ENCODE measurements around the gene SNPH. TPM values are rescaled to one million over a fixed set of nuclear protein-coding genes. Genes with fewer than 3 reads are reported as not detected.

Gene SNPH
- total RNA-seq, 1 experiment from 2014 or later: 2.9 TPM

- Histone ChIP-seq H3K27me3 (no peaks in the 10 kb centered on the region), H3K4me1 (peaks cover 4% of the 10 kb centered on the region; the same call in 1 of the 2 replicates), H3K9me3 (replicated peaks) (no peaks in the 10 kb centered on the region), H3K27ac (no peak overlapping the region), H3K4me3 (no peak overlapping the region), H3K36me3 (no peaks in the 10 kb centered on the region)
- peak; percentile 54 to 66 for DNase-seq
These were observed 36.8 kb downstream of the SNPH start for GRCh38 chr20:1302685-1303541.

DNA sequence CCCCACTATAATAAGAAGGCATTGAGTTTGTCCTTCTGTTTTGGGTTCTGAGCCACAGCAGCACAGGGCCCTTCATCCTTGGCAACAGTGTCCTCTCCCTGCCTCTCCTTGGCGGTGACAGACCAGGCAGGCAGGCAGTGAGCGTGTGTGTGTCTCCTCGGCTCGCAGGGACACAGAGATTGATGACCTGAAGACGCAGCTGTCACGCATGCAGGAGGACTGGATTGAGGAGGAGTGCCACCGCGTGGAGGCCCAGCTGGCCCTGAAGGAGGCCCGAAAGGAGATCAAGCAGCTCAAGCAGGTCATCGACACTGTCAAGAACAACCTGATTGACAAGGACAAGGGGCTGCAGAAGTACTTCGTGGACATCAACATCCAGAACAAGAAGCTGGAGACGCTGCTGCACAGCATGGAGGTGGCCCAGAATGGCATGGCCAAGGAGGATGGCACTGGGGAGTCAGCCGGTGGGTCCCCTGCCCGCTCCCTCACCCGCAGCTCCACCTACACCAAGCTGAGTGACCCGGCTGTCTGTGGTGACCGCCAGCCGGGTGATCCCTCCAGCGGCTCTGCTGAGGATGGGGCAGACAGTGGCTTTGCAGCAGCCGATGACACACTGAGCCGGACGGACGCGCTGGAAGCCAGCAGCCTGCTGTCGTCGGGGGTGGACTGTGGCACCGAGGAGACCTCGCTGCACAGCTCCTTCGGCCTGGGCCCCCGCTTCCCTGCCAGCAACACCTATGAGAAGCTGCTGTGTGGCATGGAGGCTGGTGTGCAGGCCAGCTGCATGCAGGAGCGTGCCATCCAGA is 38.8 kb downstream of the SNPH start:
- Histone ChIP-seq H3K9me3 (replicated peaks) (no peaks in the 10 kb centered on the region), H3K4me1 (peaks cover 4% of the 10 kb centered on the region; the same call in 1 of the 2 replicates), H3K36me3 (no peaks in the 10 kb centered on the region), H3K4me3 (no peak overlapping the region), H3K27me3 (no peaks in the 10 kb centered on the region), H3K27ac (no peak overlapping the region)
- no peak for DNase-seq

DNA sequence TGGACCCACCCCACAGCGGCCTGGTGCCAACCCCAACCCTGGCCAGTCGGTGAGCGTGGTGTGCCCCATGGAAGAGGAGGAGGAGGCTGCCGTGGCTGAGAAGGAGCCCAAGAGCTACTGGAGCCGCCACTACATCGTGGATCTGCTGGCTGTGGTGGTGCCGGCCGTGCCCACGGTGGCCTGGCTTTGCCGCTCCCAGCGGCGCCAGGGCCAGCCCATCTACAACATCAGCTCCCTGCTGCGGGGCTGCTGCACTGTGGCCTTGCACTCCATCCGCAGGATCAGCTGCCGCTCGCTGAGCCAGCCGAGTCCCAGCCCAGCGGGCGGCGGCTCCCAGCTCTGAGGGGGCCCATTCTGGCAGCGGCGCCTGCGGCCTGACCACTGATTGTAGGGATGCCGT is 39.6 kb downstream of the SNPH start:
- DNase-seq: no peak

GRCh38 chr20:1306316-1307135 is 40.4 kb downstream of the SNPH start:
- Histone ChIP-seq H3K4me3 (no peak overlapping the region), H3K4me1 (no peaks in the 10 kb centered on the region), H3K27me3 (no peaks in the 10 kb centered on the region), H3K9me3 (replicated peaks) (no peaks in the 10 kb centered on the region), H3K36me3 (no peaks in the 10 kb centered on the region), H3K27ac (no peak overlapping the region)
- no peak for DNase-seq

More for the DNA sequence above, 39.6 kb downstream of the SNPH start:
- Histone ChIP-seq H3K27me3 (no peaks in the 10 kb centered on the region), H3K27ac (no peak overlapping the region), H3K36me3 (no peaks in the 10 kb centered on the region), H3K4me3 (no peak overlapping the region), H3K4me1 (peaks cover 2% of the 10 kb centered on the region; the same call in 1 of the 2 replicates), H3K9me3 (replicated peaks) (no peaks in the 10 kb centered on the region)

- Histone ChIP-seq H3K27ac (no peak overlapping the region), H3K27me3 (no peaks in the 10 kb centered on the region), H3K36me3 (no peaks in the 10 kb centered on the region), H3K4me1 (no peaks in the 10 kb centered on the region), H3K9me3 (replicated peaks) (no peaks in the 10 kb centered on the region), H3K4me3 (no peak overlapping the region)
- no peak for DNase-seq
These were observed 41.1 kb downstream of the SNPH start for GRCh38 chr20:1307171-1307570.

DNA sequence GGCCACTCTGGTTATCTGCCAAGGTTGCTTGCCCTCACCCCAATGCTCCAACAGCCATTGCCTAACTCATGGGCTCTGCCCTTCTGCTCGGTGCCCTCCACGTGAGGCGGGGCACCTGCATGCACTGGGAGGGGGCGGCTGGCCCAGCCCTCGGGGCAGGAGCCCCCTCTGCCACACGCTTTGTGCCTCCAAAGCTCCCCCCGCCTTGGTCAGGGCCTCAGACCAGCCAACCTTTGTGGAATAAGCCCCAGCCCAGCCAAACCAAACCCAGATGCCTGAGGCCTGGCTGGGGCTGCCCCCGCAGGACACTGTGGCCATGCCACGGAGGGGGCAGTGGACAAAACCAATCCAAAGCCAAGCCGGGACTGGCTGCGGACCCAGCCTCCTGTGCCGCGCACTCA is 41.5 kb downstream of the SNPH start:
- Histone ChIP-seq H3K9me3 (replicated peaks) (no peaks in the 10 kb centered on the region), H3K36me3 (no peaks in the 10 kb centered on the region), H3K4me1 (no peaks in the 10 kb centered on the region), H3K4me3 (no peak overlapping the region), H3K27me3 (no peaks in the 10 kb centered on the region), H3K27ac (no peak overlapping the region)
- no peak for DNase-seq

GRCh38 chr20:1308067-1308701 is 42.1 kb downstream of the SNPH start:
- no peak for DNase-seq
- Histone ChIP-seq H3K4me1 (no peaks in the 10 kb centered on the region), H3K9me3 (replicated peaks) (no peaks in the 10 kb centered on the region), H3K36me3 (no peaks in the 10 kb centered on the region), H3K4me3 (no peak overlapping the region), H3K27ac (no peak overlapping the region), H3K27me3 (no peaks in the 10 kb centered on the region)

DNA sequence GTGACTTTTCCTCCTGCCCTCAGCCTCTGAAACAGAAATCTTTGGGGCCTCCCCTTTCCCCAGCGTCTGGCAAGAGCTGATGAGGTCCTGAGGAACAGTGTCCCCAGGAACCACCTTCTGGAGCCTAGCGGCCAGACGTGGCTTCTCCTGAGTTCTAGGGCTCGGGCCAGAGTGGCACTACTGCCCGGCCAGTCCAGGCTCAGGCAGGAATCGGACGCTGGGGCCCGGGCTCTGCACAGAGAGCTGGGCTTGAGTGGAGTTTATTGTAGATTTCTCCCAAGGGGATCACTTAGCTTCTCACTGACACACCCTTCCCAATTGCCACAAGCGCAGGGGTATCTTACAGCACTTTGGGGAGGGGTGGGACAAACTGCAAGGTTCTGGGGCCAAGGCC is 42.6 kb downstream of the SNPH start:
- H3K9me3 ChIP-seq (replicated peaks): no peaks in the 10 kb centered on the region
- no peak overlapping the region for H3K4me3 ChIP-seq
- no peaks in the 10 kb centered on the region for H3K27me3 ChIP-seq
- no peak overlapping the region for H3K27ac ChIP-seq
- no peaks in the 10 kb centered on the region for H3K36me3 ChIP-seq
- DNase-seq: no peak
- H3K4me1 ChIP-seq: no peaks in the 10 kb centered on the region

- Histone ChIP-seq H3K27ac (no peak overlapping the region), H3K36me3 (no peaks in the 10 kb centered on the region), H3K4me1 (no peaks in the 10 kb centered on the region), H3K9me3 (replicated peaks) (no peaks in the 10 kb centered on the region), H3K27me3 (no peaks in the 10 kb centered on the region), H3K4me3 (no peak overlapping the region)
- no peak for DNase-seq
These were observed 43.3 kb downstream of the SNPH start for GRCh38 chr20:1309439-1309847.

- no peak for DNase-seq
- H3K27me3 ChIP-seq: no peaks in the 10 kb centered on the region
- H3K27ac ChIP-seq: no peak overlapping the region
- H3K4me3 ChIP-seq: no peak overlapping the region
- no peaks in the 10 kb centered on the region for H3K4me1 ChIP-seq
- no peaks in the 10 kb centered on the region for H3K36me3 ChIP-seq
- H3K9me3 ChIP-seq (replicated peaks): no peaks in the 10 kb centered on the region
These were observed 44.0 kb downstream of the SNPH start for GRCh38 chr20:1310071-1310470.

- no peak overlapping the region for H3K4me3 ChIP-seq
- no peaks in the 10 kb centered on the region for H3K27me3 ChIP-seq
- H3K9me3 ChIP-seq (replicated peaks): no peaks in the 10 kb centered on the region
- no peak overlapping the region for H3K27ac ChIP-seq
- no peaks in the 10 kb centered on the region for H3K36me3 ChIP-seq
- no peaks in the 10 kb centered on the region for H3K4me1 ChIP-seq
- DNase-seq: no peak
These were observed 44.6 kb downstream of the SNPH start for GRCh38 chr20:1310506-1311190.

- no peaks in the 10 kb centered on the region for H3K27me3 ChIP-seq
- H3K9me3 ChIP-seq (replicated peaks): no peaks in the 10 kb centered on the region
- no peak for DNase-seq
- no peak overlapping the region for H3K4me3 ChIP-seq
- no peaks in the 10 kb centered on the region for H3K36me3 ChIP-seq
- no peaks in the 10 kb centered on the region for H3K4me1 ChIP-seq
- H3K27ac ChIP-seq: no peak overlapping the region
These were observed 46.2 kb downstream of the SNPH start for GRCh38 chr20:1312308-1312707.

GRCh38 chr20:1312904-1313235 is 46.8 kb downstream of the SNPH start:
- Histone ChIP-seq H3K27me3 (no peaks in the 10 kb centered on the region), H3K27ac (no peak overlapping the region), H3K4me1 (no peaks in the 10 kb centered on the region), H3K36me3 (no peaks in the 10 kb centered on the region), H3K4me3 (no peak overlapping the region), H3K9me3 (replicated peaks) (no peaks in the 10 kb centered on the region)
- no peak for DNase-seq

Measured in SJCRH30 (cell line).